ENCODE measurements around the gene HNRNPK. TPM values are rescaled to one million over a fixed set of nuclear protein-coding genes. Genes with fewer than 3 reads are reported as not detected.
A peak's percentile ranks its signal among the peaks of the same experiment; 100 is the strongest.

The HNRNPK gene
- total and polyA plus RNA-seq, 2 of the 13 experiments (the other 11 are each of a cell fraction or from before 2014, with no cell fraction given), result 321 to 712 TPM

DNA sequence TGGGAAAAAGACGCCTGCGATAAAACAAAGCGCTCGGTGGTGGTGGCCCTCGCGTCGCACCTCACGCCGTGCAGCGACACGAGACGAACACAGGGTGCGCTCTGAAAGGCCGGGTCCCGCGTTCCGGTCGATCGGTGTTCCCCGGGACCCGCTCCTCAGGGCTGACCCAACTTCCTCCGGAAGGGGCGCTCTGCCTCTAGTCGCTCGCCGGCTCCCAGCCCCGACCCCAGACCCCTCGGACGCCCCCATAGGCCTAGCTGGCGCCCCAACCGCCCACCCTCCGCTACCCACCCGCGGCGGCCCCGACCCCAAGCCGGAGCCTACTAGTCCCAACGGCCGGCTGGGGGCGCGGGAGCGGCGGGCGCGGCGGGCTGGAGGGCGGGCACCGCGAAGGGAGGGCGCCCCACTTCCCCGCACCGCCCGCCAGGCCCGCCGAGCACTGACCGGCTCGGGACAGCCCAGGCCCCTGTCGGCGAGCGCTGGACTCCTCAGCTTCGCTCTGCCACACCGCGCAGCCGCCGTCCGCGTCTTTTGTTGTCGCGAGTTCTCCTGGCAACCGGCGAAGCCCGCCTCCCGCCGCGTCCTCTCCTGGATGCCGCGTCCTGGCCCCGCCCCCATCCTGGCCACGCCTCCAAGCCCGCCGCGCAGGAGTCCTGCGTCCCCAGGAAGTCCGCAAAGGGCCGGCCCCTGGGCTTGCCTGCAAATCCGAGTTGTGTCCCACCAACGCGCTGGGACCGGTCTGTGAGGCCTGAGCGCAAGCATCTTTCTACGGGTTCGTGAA lies 58.9 kb downstream of the HNRNPK start, which contains the start of gene KIF27 (continued):
- TF ChIP-seq ONECUT2 (CRISPR knock-in tag; IDR thresholded peaks at IDR 0.05), result peak; percentile 45; the same call in 1 of the 2 replicates
- no peak for TF ChIP-seq SRF (IDR thresholded peaks at IDR 0.05; ENCODE audit: low read depth, low read length)
- no peak for TF ChIP-seq ZNF501 (CRISPR knock-in tag; IDR thresholded peaks at IDR 0.05)
- TF ChIP-seq ATF7-NPFF (CRISPR knock-in tag; IDR thresholded peaks at IDR 0.05; ENCODE audit: low read depth), result peak; percentile 64; the same call in 1 of the 2 replicates
- TF ChIP-seq, protein P1, sequence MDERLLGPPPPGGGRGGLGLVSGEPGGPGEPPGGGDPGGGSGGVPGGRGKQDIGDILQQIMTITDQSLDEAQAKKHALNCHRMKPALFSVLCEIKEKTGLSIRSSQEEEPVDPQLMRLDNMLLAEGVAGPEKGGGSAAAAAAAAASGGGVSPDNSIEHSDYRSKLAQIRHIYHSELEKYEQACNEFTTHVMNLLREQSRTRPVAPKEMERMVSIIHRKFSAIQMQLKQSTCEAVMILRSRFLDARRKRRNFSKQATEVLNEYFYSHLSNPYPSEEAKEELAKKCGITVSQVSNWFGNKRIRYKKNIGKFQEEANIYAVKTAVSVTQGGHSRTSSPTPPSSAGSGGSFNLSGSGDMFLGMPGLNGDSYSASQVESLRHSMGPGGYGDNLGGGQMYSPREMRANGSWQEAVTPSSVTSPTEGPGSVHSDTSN (CRISPR knock-in tag; IDR thresholded peaks at IDR 0.05), result no peak
- TF ChIP-seq MAFG (CRISPR knock-in tag; IDR thresholded peaks at IDR 0.05), result no peak
- TF ChIP-seq TGIF2 (CRISPR knock-in tag; IDR thresholded peaks at IDR 0.05), result peak; percentile 22; the same call in 1 of the 2 replicates
- TF ChIP-seq NR2F2 (IDR thresholded peaks at IDR 0.05; ENCODE audit: borderline replicate concordance, low read depth), result no peak
- TF ChIP-seq MLX (CRISPR knock-in tag; IDR thresholded peaks at IDR 0.05), result no peak
- TF ChIP-seq ELF1 (CRISPR knock-in tag; IDR thresholded peaks at IDR 0.05), result peak; percentile 90
- no peak for TF ChIP-seq ZNF44 (CRISPR knock-in tag; IDR thresholded peaks at IDR 0.05)
- TF ChIP-seq ZNF83 (CRISPR knock-in tag; IDR thresholded peaks at IDR 0.05; ENCODE audit: borderline replicate concordance), result 0 out of 2 replicates have a peak, but pooled peaks have one; percentile 71
- no peak; the same call in 1 of the 2 replicates for TF ChIP-seq ZBTB8A (CRISPR knock-in tag; IDR thresholded peaks at IDR 0.05; ENCODE audit: borderline replicate concordance, low read depth)
- TF ChIP-seq NCOR1 (IDR thresholded peaks at IDR 0.05; ENCODE audit: borderline replicate concordance, low read length), result no peak
- TF ChIP-seq ZSCAN31 (CRISPR knock-in tag; IDR thresholded peaks at IDR 0.05; ENCODE audit: low read depth), result peak; percentile 60; the same call in 1 of the 2 replicates
- TF ChIP-seq, protein P2, sequence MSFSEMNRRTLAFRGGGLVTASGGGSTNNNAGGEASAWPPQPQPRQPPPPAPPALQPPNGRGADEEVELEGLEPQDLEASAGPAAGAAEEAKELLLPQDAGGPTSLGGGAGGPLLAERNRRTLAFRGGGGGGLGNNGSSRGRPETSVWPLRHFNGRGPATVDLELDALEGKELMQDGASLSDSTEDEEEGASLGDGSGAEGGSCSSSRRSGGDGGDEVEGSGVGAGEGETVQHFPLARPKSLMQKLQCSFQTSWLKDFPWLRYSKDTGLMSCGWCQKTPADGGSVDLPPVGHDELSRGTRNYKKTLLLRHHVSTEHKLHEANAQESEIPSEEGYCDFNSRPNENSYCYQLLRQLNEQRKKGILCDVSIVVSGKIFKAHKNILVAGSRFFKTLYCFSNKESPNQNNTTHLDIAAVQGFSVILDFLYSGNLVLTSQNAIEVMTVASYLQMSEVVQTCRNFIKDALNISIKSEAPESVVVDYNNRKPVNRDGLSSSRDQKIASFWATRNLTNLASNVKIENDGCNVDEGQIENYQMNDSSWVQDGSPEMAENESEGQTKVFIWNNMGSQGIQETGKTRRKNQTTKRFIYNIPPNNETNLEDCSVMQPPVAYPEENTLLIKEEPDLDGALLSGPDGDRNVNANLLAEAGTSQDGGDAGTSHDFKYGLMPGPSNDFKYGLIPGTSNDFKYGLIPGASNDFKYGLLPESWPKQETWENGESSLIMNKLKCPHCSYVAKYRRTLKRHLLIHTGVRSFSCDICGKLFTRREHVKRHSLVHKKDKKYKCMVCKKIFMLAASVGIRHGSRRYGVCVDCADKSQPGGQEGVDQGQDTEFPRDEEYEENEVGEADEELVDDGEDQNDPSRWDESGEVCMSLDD (CRISPR knock-in tag; IDR thresholded peaks at IDR 0.05; ENCODE audit: borderline replicate concordance), result peak; percentile 84; the same call in 1 of the 2 replicates
- TF ChIP-seq ZSCAN20 (CRISPR knock-in tag; IDR thresholded peaks at IDR 0.05; ENCODE audit: borderline replicate concordance), result no peak; the same call in 1 of the 2 replicates
- TF ChIP-seq POLR2AphosphoS2 (IDR thresholded peaks at IDR 0.05; ENCODE audit: low read depth, low read length), result no peak
- TF ChIP-seq, protein P3, sequence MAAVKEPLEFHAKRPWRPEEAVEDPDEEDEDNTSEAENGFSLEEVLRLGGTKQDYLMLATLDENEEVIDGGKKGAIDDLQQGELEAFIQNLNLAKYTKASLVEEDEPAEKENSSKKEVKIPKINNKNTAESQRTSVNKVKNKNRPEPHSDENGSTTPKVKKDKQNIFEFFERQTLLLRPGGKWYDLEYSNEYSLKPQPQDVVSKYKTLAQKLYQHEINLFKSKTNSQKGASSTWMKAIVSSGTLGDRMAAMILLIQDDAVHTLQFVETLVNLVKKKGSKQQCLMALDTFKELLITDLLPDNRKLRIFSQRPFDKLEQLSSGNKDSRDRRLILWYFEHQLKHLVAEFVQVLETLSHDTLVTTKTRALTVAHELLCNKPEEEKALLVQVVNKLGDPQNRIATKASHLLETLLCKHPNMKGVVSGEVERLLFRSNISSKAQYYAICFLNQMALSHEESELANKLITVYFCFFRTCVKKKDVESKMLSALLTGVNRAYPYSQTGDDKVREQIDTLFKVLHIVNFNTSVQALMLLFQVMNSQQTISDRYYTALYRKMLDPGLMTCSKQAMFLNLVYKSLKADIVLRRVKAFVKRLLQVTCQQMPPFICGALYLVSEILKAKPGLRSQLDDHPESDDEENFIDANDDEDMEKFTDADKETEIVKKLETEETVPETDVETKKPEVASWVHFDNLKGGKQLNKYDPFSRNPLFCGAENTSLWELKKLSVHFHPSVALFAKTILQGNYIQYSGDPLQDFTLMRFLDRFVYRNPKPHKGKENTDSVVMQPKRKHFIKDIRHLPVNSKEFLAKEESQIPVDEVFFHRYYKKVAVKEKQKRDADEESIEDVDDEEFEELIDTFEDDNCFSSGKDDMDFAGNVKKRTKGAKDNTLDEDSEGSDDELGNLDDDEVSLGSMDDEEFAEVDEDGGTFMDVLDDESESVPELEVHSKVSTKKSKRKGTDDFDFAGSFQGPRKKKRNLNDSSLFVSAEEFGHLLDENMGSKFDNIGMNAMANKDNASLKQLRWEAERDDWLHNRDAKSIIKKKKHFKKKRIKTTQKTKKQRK (IDR thresholded peaks at IDR 0.05; ENCODE audit: low read length), result no peak
- TF ChIP-seq ZNF207 (IDR thresholded peaks at IDR 0.05; ENCODE audit: borderline replicate concordance), result no peak

Measured in HepG2 (cell line).